T-helper 1 cell (primary cell): ENCODE measurements around the gene GTF2H2C_2.
A peak's percentile ranks its signal among the peaks of the same experiment; 100 is the strongest.
"Not testable (repeated sequence)": the region's sequence is repeated elsewhere in the genome, so short reads cannot be mapped to it uniquely, and the experiment has no call there.

Source experiments
- DNase-seq, 5 donors: peaks; one replicate each; pipeline ENCODE4 v3.0.0-alpha.2; 2012 to 2020

The GTF2H2C_2 gene

DNA sequence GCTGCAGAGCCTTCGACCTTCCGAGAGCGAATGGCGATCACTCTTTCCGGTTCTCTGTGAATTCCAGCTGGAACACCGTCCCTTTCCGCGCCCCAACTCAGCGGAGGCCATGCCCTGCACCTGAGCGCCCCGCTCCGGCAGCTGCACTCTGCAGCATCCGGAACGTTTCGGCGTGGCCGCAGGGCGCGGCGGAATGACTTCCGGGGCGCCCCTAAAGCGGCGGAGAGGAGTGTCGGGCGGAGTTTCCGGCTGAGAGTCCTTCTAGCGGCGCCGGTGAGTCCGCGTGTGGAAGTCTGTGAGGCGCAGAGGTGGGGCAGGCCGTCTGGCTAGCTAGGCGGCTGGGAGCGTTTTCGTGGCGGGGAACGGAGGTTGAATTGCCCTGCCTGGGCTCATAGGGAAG lies at the start of gene GTF2H2C_2:
GTF2H2C_2 (plus strand) TSS at position 252 of the 400 bp plus-strand sequence.
- DNase-seq, result not testable (repeated sequence)

DNA sequence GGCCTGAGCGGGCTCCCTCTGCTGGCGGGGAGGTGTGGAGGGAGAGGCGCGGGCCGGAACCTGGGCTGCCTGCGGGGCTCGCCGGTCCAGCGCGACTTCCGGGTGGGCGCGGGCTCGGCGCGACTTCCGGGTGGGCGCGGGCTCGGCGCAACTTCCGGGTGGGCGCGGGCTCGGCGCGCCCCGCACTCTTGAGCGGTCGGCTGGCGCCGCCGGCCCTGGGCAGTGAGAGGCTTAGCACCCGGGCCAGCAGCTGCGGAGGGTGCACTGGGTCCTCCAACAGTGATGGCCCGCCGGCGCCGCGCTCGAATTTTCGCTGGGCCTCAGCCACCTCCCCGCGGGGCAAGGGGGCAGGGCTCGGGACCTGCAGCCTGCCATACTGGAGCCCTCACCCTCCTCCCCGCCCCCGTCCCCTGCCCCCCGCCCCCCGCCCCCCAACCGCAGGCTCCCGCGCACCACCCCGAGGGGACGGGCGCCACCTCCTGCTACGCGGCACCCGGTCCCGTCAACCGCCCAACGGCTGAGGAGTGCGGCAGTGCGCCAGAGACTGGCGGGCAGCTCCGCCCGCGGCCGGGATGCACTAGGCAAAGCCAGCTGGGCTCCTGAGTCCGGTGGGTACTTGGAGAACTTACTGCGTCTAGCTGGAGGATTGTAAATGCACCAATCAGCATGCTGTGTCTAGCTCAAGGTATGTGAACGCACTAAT lies 14.0 kb upstream of the GTF2H2C_2 start:
- peak in 2 of 5 donors; percentile 34 to 35 for DNase-seq

DNA sequence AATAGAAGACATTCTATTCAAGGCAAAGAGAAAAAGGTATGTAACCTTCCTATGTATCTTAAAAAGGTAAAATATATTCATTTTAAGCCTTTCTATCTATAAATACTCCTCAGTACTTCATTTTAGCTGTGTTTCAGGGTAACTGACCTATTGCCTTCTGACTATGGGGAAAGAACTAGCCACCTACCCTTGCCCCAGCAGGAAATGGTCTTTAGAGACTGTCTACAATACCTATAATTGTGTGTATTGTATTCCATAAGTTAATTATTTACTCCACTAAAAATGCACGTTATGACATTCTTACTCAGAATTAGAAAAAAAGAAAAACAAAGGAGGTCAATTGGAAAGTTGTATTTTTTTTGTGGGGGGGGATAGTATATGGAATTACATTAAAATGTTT lies 6.2 kb downstream of the GTF2H2C_2 start:
- not testable (repeated sequence) for DNase-seq

DNA sequence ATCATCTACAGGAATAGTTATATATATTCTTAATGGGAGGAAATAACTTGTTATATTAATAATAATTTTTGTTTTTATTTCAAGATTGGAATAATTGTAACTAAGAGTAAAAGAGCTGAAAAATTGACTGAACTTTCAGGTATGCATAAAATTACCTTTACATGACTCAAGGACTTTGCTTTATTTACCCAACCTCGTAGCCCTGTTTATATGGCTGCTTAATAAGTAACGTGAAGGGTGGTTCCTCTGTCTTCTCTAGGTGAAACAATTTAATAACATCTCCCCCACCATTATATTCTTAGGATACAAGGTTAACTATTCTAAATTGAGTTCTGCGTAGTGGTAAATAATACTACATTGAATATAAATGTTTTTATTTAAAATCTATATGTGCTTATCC lies 8.0 kb downstream of the GTF2H2C_2 start:
- not testable (repeated sequence) for DNase-seq

DNA sequence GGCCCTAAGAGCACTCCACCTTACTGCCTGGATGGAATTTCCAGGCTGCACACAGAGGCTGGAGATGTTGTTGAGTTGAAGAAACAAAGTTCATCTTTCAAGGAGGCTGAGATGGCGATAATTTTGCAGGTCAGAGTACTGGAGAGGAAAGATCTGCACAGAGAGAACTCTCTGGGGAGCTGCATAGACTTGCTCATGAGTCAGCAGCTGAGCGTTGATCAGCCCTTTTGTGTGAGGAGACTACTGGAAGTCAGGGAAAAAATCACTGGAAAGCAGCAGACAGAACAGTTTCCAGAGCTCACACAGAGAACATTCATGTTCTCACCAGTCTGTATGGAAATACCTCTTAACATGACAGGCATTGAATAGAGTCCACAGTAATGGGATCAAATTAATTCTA lies 23.4 kb downstream of the GTF2H2C_2 start:
- not testable (repeated sequence) for DNase-seq

DNA sequence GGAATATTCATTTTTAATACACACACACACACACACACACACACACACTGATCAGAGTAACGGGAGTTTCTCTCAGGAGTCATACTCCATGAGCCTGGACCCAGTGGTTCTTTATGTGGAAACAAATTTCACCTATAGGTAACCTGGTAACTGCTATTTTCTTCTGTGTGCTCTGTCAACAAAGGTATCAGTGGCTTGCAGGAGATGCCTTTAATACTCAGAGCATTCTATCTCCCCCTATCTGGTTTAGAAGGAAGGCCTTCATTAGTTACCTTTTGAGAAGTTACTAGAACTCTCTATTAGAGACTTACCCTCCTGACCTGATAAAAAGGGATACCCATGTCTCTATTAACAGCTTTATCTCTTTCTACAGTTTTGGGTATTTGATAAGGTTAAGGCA lies 34.4 kb downstream of the GTF2H2C_2 start:
- not testable (repeated sequence) for DNase-seq

DNA sequence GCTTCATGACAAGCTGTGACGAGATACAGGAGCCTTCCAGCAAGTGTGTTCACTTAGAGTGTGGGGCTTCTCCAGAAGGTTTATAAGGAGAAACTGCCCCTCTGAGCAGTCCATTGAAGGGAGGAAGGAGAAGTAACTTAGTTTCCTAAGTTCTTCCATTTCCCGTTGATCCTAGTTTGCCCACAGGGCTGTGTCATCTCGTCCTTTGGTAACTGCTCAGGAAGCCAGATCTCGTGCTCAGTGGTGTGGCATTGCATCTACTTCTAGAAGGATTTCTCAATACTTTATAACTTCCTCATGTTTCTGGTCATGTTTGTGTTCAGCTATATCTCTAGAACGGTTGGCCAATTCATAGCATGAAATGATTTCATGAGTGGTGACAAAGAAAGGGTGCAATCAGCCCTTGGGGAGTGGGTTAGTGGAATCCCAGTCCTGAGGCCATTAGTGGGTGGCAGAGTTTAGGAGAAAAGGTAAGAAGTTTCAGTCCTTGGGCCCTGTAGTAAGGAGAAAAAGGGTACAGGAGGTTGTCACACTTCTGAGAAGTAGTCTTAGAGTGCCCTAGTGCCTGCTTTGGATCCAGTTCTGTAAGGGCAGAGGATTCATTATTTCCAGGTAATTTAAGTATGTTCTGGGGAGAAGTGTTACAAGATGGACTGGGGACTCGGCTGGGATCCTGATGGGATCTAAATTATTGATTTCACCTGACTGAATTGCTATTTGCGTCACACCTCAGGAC lies 36.2 kb downstream of the GTF2H2C_2 start:
- not testable (repeated sequence) for DNase-seq

DNA sequence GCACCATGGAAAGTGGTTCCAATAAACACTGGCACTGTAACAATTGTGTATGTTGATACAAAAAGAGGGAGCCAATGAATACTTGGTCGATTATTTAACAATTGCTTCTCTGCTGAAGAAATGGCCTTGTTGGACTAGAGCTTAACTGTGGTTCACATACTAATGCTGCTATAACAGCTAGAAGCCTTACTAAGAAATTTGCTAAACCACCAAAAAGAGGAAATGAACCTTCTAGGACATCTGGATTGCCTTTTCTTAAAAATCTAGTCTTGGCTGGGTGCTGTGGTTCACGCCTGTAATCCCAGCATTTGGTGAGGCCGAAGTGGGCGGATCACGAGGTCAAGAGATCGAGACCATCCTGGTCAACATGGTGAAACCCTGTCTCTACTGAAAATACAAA lies 41.9 kb downstream of the GTF2H2C_2 start:
- DNase-seq, result not testable (repeated sequence)

DNA sequence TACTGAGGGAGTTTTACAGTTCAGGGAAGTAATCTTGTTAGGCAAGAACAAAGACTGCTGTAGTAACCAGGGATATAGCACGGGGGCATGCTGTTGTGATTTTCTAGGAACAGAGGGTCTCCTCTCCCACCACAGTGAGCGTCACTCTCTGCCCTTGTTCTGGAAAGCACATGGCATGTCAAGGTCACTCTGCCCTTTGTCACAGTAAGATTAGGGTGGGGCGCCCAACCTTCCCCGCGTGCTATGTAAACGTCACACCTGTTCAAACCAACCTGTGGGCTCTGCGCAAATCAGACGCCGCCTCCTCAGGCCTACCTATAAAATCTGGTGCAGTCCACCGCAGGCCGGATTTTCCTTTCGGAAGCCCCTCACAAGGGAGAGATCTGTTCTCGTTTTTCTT lies 44.0 kb downstream of the GTF2H2C_2 start:
- DNase-seq, result not testable (repeated sequence)

DNA sequence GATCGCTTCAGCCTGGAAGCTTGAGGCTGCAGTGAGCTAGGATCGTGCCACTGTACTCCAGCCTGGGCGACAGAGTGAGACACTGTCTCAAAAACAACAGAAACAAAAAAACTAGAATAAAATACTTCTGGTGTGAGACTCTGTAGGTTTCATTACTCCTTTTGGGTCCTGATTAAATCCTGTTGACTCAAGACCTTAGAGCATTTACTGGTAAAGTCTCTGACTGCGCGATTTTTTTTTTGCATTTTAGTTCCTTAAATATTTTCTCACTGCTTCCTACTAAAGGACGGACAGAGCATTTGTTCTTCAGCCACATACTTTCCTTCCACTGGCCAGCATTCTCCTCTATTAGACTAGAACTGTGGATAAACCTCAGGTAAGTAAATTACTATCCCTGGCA lies 46.8 kb downstream of the GTF2H2C_2 start:
- DNase-seq, result not testable (repeated sequence)

DNA sequence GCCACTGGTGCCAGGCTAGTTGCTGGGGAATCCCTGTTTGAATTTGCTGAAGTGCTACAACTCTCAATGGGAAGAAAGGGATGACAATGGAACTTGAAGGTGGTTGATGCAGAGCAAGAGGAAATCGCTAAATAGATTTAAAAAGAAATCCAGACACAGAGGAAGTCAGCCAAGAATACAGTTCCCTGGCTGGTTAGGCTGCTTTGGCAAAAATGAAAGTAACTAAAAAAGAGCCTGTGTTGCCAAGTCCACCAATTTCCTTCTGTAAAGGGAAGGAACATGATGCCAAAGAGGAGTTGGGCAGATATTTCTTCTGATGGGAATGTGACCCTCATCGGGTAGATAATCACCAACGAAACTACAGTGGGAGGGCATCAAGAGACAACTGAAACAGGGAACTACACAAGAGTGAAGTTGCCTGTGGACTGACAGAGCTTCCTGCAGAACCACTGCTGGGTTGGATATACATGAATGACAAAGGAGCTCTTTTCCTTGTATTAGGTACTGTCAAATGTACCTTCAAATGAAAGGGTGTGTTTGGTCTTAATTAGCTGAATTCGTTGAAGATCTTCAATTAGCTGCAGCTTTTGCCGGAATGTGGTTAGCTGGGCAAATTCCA lies 49.0 kb downstream of the GTF2H2C_2 start:
- not testable (repeated sequence) for DNase-seq

DNA sequence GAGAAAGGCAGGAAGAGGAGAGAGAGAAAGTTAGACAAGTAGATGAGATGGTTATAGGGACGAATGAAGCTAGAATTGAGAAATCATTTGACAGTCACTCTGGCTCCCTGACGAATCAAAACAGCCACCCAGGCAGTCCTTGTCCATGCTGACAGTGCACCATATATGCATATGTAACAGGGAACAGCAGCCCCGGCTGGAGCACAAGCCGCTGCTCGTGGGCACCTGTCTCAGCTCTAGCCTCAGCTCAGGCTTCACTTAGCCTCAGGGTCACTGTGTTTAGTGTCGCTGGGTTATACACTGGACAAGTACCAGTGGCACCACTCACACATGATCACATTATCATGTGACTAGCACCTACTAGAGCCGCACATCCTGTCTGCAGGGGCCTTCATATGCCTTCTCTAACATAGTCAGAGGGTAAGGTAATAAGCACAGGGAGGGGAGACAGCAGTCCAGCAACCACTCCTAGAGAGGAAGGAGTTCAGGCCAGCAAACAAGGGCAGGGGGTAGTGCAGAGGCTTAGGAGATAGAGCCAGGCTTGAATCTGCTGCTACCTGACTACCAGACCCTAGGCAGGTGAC lies 54.9 kb downstream of the GTF2H2C_2 start:
- DNase-seq, result not testable (repeated sequence)
